Pancreas (tissue), 10 donors: Measurements from ENCODE around the gene SNUPN. TPM values are rescaled to one million over a fixed set of nuclear protein-coding genes. Genes with fewer than 3 reads are reported as not detected.

Experiments used
- ATAC-seq, 4 donors: fragments of 200-7000 bp; cut with Tn5 transposase; one replicate each; pipeline versions ENCODE4 v1.8.0 to v1.9.1; 2020; ENCODE audit warnings: mild to moderate bottlenecking in 4 of 4, moderate library complexity in 4 of 4
- DNase-seq, 6 donors: peaks; one replicate each; pipeline ENCODE4 v3.0.0-alpha.2; 2020
- FAIRE-seq: peaks from 2 replicates; lab custom pipeline; 2012; peaks lifted over from hg19 to GRCh38; lab: Jason Lieb, UNC
- H3K27ac ChIP-seq, 4 donors: fragments of 200-600 bp; sonication (generic); 1 replicate in 3 of 4; 2 replicates in 1 of 4; pipeline versions ENCODE4 v1.5.0 to v1.8.0; 2020
- H3K27me3 ChIP-seq, 4 donors: fragments of 200-600 bp; one replicate each; pipeline ENCODE4 v1.8.0; 2021
- H3K36me3 ChIP-seq, 3 donors: fragments of 200-600 bp; sonication (generic) in 1 of 3; one replicate each; pipeline versions ENCODE4 v1.5.0 to v1.8.0; 2020 to 2021
- H3K4me1 ChIP-seq, 3 donors: fragments of 200-600 bp; one replicate each; pipeline ENCODE4 v1.8.0; 2021
- H3K4me3 ChIP-seq, 4 donors: fragments of 200-600 bp; sonication (generic) in 2 of 4; one replicate each; pipeline versions ENCODE4 v1.5.0 to v1.8.0; 2020 to 2021
- H3K9me3 ChIP-seq, 4 donors: fragments of 200-600 bp; one replicate each; pipeline ENCODE4 v1.8.0; 2021
- WGBS, 2 donors: extraction: QIAGEN DNeasy Blood & Tissue Kit; methylation state at CpG; one replicate each; pipeline ENCODE4 v1.1.7; 2013; 5-methylcytosine and 5-hydroxymethylcytosine counted together
- intact Hi-C, 3 donors: fragments of 100-400 bp; cut with DNase I; formaldehyde crosslinking; loops; one replicate each; pipeline versions ENCODE4 v1.11.1 to v1.14.2; 2022
- polyA plus RNA-seq, 2 donors: library from polyadenylated mRNA; stranded (reverse); fragments of 200-250 nt; gene quantifications; one replicate each; pipeline ENCODE4 v1.2.3, GENCODE V29; 2013
- total RNA-seq, 6 donors: library from RNA; stranded (reverse); fragmentation: NEBNext Ultra II Directional in 4 of 6; extraction: Animal tissue kit (Norgen Biotek cat#: 25700) in 4 of 6; gene quantifications; one replicate each; pipeline versions ENCODE4 v1.2.1 to v1.2.4, GENCODE V29; 2021 to 2023
- TF ChIP-seq, protein P1 (sequence below), 4 donors: fragments of 200-600 bp; sonication (generic) in 3 of 4; IDR thresholded peaks; one replicate each; pipeline versions ENCODE4 v1.5.0 to v1.8.0; 2021; ENCODE audit warnings: antibody characterized with exemption in 4 of 4
- donor health status: healthy with polysubstance abuse.
- donor health status: DM: no; HTN: no; CAD: no; lungs with moderate emphysema.
- donor health status: DM: no; HTN: no; CAD: no.
- donor health status: control.
- donor health status: control.
- donor health status: Bipolar disorder and iron deficiency.
- donor health status: DM: yes; HTN: yes; CAD: no.
- donor health status: DM: no; HTN: no; CAD: no.
- donor health status: DM: no; HTN: no; CAD: no.
- donor health status: DM: yes; HTN: yes; CAD: no.

The SNUPN gene
- total and polyA plus RNA-seq, 8 donors = 5.1 to 13.1 (median 7.9) TPM

- FAIRE-seq (no peak), ATAC-seq (no peak), DNase-seq (no peak)
- H3K27ac ChIP-seq = no peak overlapping the region
- H3K27me3 ChIP-seq = no peaks in the 10 kb centered on the region
- TF ChIP-seq, protein P1, sequence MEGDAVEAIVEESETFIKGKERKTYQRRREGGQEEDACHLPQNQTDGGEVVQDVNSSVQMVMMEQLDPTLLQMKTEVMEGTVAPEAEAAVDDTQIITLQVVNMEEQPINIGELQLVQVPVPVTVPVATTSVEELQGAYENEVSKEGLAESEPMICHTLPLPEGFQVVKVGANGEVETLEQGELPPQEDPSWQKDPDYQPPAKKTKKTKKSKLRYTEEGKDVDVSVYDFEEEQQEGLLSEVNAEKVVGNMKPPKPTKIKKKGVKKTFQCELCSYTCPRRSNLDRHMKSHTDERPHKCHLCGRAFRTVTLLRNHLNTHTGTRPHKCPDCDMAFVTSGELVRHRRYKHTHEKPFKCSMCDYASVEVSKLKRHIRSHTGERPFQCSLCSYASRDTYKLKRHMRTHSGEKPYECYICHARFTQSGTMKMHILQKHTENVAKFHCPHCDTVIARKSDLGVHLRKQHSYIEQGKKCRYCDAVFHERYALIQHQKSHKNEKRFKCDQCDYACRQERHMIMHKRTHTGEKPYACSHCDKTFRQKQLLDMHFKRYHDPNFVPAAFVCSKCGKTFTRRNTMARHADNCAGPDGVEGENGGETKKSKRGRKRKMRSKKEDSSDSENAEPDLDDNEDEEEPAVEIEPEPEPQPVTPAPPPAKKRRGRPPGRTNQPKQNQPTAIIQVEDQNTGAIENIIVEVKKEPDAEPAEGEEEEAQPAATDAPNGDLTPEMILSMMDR (IDR thresholded peaks at IDR 0.05) = no peak
- intact Hi-C loops = no loop called here
- H3K4me1 ChIP-seq = no peaks in the 10 kb centered on the region
- H3K4me3 ChIP-seq = no peak overlapping the region
- H3K9me3 ChIP-seq = no peaks in the 10 kb centered on the region
- WGBS, 2 donors = 83 to 87% methylated on average over 6 of the region's 6 CpGs
- peaks cover 0 to 19% (median 10%) of the 10 kb centered on the region in 3 donors for H3K36me3 ChIP-seq
Observed at GRCh38 chr15:75606711-75607699, 18.5 kb downstream of the SNUPN start.

- ATAC-seq (no peak), DNase-seq (no peak), FAIRE-seq (no peak)
- WGBS, 2 donors = 90 to 96% methylated on average over 8 of the region's 8 CpGs
- TF ChIP-seq, protein P1 (IDR thresholded peaks at IDR 0.05) = no peak
- no peaks in the 10 kb centered on the region for H3K27me3 ChIP-seq
- no peak overlapping the region for H3K4me3 ChIP-seq
- H3K4me1 ChIP-seq = no peaks in the 10 kb centered on the region
- no peak overlapping the region for H3K27ac ChIP-seq
- peaks cover 0 to 19% (median 10%) of the 10 kb centered on the region in 3 donors for H3K36me3 ChIP-seq
- intact Hi-C loops = no loop called here
- no peaks in the 10 kb centered on the region for H3K9me3 ChIP-seq
Observed at GRCh38 chr15:75606026-75606425, 19.5 kb downstream of the SNUPN start.

DNA sequence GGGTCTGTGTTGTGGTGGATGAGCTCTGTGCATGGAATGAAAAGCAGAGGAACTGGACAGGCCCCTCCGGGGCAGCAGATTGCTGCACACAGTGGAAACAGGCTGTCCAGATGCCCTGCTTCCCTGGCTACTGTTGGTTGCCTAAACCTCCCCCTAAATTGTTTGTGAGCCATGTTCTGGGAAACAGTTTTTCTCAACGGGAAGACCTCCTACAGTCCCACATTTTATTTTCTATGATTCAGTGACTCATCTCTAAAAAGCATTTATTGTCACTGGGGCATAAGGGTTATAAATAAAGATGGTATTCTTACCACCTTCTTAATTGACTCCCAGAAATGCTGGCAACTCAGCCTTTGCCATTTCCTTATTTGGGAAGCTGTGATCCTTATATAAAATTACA lies 26.1 kb downstream of the SNUPN start:
- Histone ChIP-seq H3K4me1 (peaks cover 0 to 4% (median 0%) of the 10 kb centered on the region in 3 donors), H3K4me3 (no peak overlapping the region), H3K9me3 (no peaks in the 10 kb centered on the region), H3K36me3 (peaks cover 0 to 7% (median 6%) of the 10 kb centered on the region in 3 donors), H3K27ac (no peak overlapping the region), H3K27me3 (no peaks in the 10 kb centered on the region)
- TF ChIP-seq, protein P1 (IDR thresholded peaks at IDR 0.05) = no peak
- intact Hi-C loops = no loop called here
- FAIRE-seq (no peak), DNase-seq (no peak), ATAC-seq (no peak)
- WGBS, 2 donors = 81 to 86% methylated on average over 2 of the region's 2 CpGs

GRCh38 chr15:75598361-75598760 lies 27.2 kb downstream of the SNUPN start:
- intact Hi-C loops = no loop called here
- H3K36me3 ChIP-seq = peaks cover 0 to 7% (median 6%) of the 10 kb centered on the region in 3 donors
- no peak overlapping the region for H3K27ac ChIP-seq
- H3K27me3 ChIP-seq = no peaks in the 10 kb centered on the region
- FAIRE-seq (no peak), ATAC-seq (no peak), DNase-seq (no peak)
- WGBS, 2 donors = 97 to 98% methylated on average over 4 of the region's 4 CpGs
- H3K9me3 ChIP-seq = no peaks in the 10 kb centered on the region
- TF ChIP-seq, protein P1 (IDR thresholded peaks at IDR 0.05) = no peak
- H3K4me1 ChIP-seq = peaks cover 0 to 4% (median 0%) of the 10 kb centered on the region in 3 donors
- H3K4me3 ChIP-seq = no peak overlapping the region
